ENCODE data around the gene FHOD3. TPM values are rescaled to one million over a fixed set of nuclear protein-coding genes. Genes with fewer than 3 reads are reported as not detected.

Gene FHOD3
- total RNA-seq, 1 donor from 2014 or later = 311 TPM

- intact Hi-C loops (cut with DNase I) = no loop called here
- DNase-seq (ENCODE audit: low spot score) = no peak
Measured at GRCh38 chr18:36312806-36313395, 15.4 kb downstream of the FHOD3 start.

- intact Hi-C loops (cut with DNase I) = no loop called here
- DNase-seq (ENCODE audit: low spot score) = no peak
Measured at GRCh38 chr18:36314098-36314497, 16.6 kb downstream of the FHOD3 start.

- DNase-seq (ENCODE audit: low spot score) = no peak
- intact Hi-C loops (cut with DNase I) = no loop called here
Measured at GRCh38 chr18:36314754-36315153, 17.2 kb downstream of the FHOD3 start.

- intact Hi-C loops (cut with DNase I) = no loop called here
- DNase-seq (ENCODE audit: low spot score) = no peak
Measured at GRCh38 chr18:36315736-36316135, 18.2 kb downstream of the FHOD3 start.

GRCh38 chr18:36316246-36316645, 18.7 kb downstream of the FHOD3 start:
- intact Hi-C loops (cut with DNase I) = no loop called here
- DNase-seq (ENCODE audit: low spot score) = no peak

- no peak for DNase-seq (ENCODE audit: low spot score)
- intact Hi-C loops (cut with DNase I) = no loop called here
Measured at GRCh38 chr18:36321658-36322407, 24.3 kb downstream of the FHOD3 start.

- intact Hi-C loops (cut with DNase I) = no loop called here
- DNase-seq (ENCODE audit: low spot score) = no peak
Measured at GRCh38 chr18:36322408-36322728, 24.9 kb downstream of the FHOD3 start.

GRCh38 chr18:36322734-36323133, 25.2 kb downstream of the FHOD3 start:
- intact Hi-C loops (cut with DNase I) = no loop called here

GRCh38 chr18:36323421-36323820, 25.9 kb downstream of the FHOD3 start:
- no peak for DNase-seq (ENCODE audit: low spot score)
- intact Hi-C loops (cut with DNase I) = no loop called here

More at GRCh38 chr18:36322734-36323133, 25.2 kb downstream of the FHOD3 start:
- no peak for DNase-seq (ENCODE audit: low spot score)

- DNase-seq (ENCODE audit: low spot score) = no peak
- intact Hi-C loops (cut with DNase I) = no loop called here
Measured at GRCh38 chr18:36325846-36326245, 28.3 kb downstream of the FHOD3 start.

- no peak for DNase-seq (ENCODE audit: low spot score)
- intact Hi-C loops (cut with DNase I) = no loop called here
Measured at GRCh38 chr18:36326771-36327170, 29.3 kb downstream of the FHOD3 start.

- intact Hi-C loops (cut with DNase I) = no loop called here
- no peak for DNase-seq (ENCODE audit: low spot score)
Measured at GRCh38 chr18:36327352-36328316, 30.1 kb downstream of the FHOD3 start.

- intact Hi-C loops (cut with DNase I) = no loop called here
- no peak for DNase-seq (ENCODE audit: low spot score)
Measured at GRCh38 chr18:36328385-36328858, 30.9 kb downstream of the FHOD3 start.

GRCh38 chr18:36328916-36329315, 31.4 kb downstream of the FHOD3 start:
- DNase-seq (ENCODE audit: low spot score) = no peak
- intact Hi-C loops (cut with DNase I) = no loop called here

- no peak for DNase-seq (ENCODE audit: low spot score)
- intact Hi-C loops (cut with DNase I) = no loop called here
Measured at GRCh38 chr18:36329684-36330434, 32.3 kb downstream of the FHOD3 start.

GRCh38 chr18:36330435-36331052, 33.0 kb downstream of the FHOD3 start:
- no peak for DNase-seq (ENCODE audit: low spot score)
- intact Hi-C loops (cut with DNase I) = no loop called here

- DNase-seq (ENCODE audit: low spot score) = no peak
- intact Hi-C loops (cut with DNase I) = no loop called here
Measured at GRCh38 chr18:36331521-36331971, 34.0 kb downstream of the FHOD3 start.

- intact Hi-C loops (cut with DNase I) = no loop called here
- DNase-seq (ENCODE audit: low spot score) = no peak
Measured at GRCh38 chr18:36333414-36333813, 35.9 kb downstream of the FHOD3 start.

GRCh38 chr18:36334798-36335197, 37.3 kb downstream of the FHOD3 start:
- DNase-seq (ENCODE audit: low spot score) = no peak
- intact Hi-C loops (cut with DNase I) = no loop called here

Data from cardiac septum (tissue), 1 donor.